H1 (cell line): ENCODE results near the gene FARP2. TPM values are rescaled to one million over a fixed set of nuclear protein-coding genes. Genes with fewer than 3 reads are reported as not detected.

Experiments
- CTCF ChIP-seq, 3 experiments: IDR thresholded peaks; 1 replicate in 2 of 3; 2 replicates in 1 of 3; pipeline versions ENCODE4 v1.5.1 to v1.6.1; 2011; ENCODE audit warnings: low read length in 3 of 3, mild to moderate bottlenecking in 3 of 3, inconsistent platforms in 2 of 3, low read depth in 1 of 3, moderate library complexity in 1 of 3; ENCODE audit not compliant: insufficient read depth in 1 of 3; ENCODE audit errors: control extremely low read depth in 1 of 3
- SRF ChIP-seq: IDR thresholded peaks from 2 replicates; pipeline ENCODE4 v1.6.1; 2011; ENCODE audit warnings: mild to moderate bottlenecking, low read depth, low read length, moderate library complexity
- polyA plus RNA-seq, 7 experiments: library from polyadenylated mRNA; depleted of rRNA in 3 of 7; stranded (reverse) in 5 of 7; unstranded in 2 of 7; fragments of >200 nt in 5 of 7; fragments of 200-250 nt in 2 of 7; gene quantifications; 1 replicate in 5 of 7; 2 replicates in 1 of 7; 4 replicates in 1 of 7; pipeline versions ENCODE4 v1.2.1 to v1.2.3, GENCODE V29; 2011 to 2013; ENCODE audit warnings: missing spikeins in 2 of 7, mixed read lengths in 2 of 7
- total RNA-seq: library from RNA; stranded (reverse); fragmentation: NEBNext Ultra II Directional; extraction: Animal tissue kit (Norgen Biotek cat#: 25700); gene quantifications from 2 replicates; pipeline ENCODE4 v1.2.1, GENCODE V29; 2021

FARP2 gene
- total and polyA plus RNA-seq, 2 of the 8 experiments (the other 6 are each of a cell fraction or from before 2014, with no cell fraction given), result 12.4 to 33.4 TPM

GRCh38 chr2:241489088-241489487 is 133.0 kb downstream of the FARP2 start (continued):
- TF ChIP-seq SRF (no peak), CTCF (IDR thresholded peaks at IDR 0.05; ENCODE audit: control extremely low read depth in 1 of 3, insufficient read depth in 1 of 3, low read depth in 1 of 3, low read length in 3 of 3) (no peak)
